A673 (cell line): ENCODE data around the gene MKS1. TPM values are rescaled to one million over a fixed set of nuclear protein-coding genes. Genes with fewer than 3 reads are reported as not detected.

Experiments used
- BruUV-seq: library from RNA; stranded (reverse); fragments of 400-500 nt; replicated peaks from 2 replicates; lab custom pipeline; 2021; lab: Mats Ljungman, UMichigan
- CTCF ChIA-PET: fragments of 300-600 bp; sonication (Branson Sonifier 250); formaldehyde crosslinking; loops from one replicate; lab custom pipeline; 2022; ENCODE audit warnings: antibody characterized with exemption; lab: Charles Lee
- POLR2A ChIA-PET: fragments of 300-600 bp; sonication (Branson Sonifier 250); formaldehyde crosslinking; loops from one replicate; lab custom pipeline; 2022; ENCODE audit warnings: antibody characterized with exemption; ENCODE audit not compliant: low non-redundant PET; lab: Charles Lee
- DNase-seq: peaks from one replicate; pipeline ENCODE4 v3.0.0-alpha.2; 2015; ENCODE audit warnings: low spot score
- H3K27ac ChIP-seq: fragments of 200-600 bp; sonication (generic); 2 replicates; pipeline ENCODE4 v1.5.1; 2016; ENCODE audit warnings: mixed run types, low read depth, mild to moderate bottlenecking, mixed read lengths, antibody characterized with exemption, low read length; ENCODE audit not compliant: poor library complexity, severe bottlenecking
- H3K27me3 ChIP-seq: fragments of 200-600 bp; sonication (generic); replicated peaks from 2 replicates; pipeline ENCODE4 v1.6.1; 2017; ENCODE audit warnings: mixed run types, low read depth, mild to moderate bottlenecking, mixed read lengths, antibody characterized with exemption, low read length; ENCODE audit not compliant: insufficient read depth, poor library complexity
- H3K36me3 ChIP-seq: fragments of 200-600 bp; sonication (generic); 2 replicates; pipeline ENCODE4 v1.6.1; 2016; ENCODE audit warnings: mixed run types, mild to moderate bottlenecking, mixed read lengths, antibody characterized with exemption, low read length; ENCODE audit not compliant: insufficient read depth, poor library complexity, severe bottlenecking
- H3K4me1 ChIP-seq: fragments of 200-600 bp; sonication (generic); 2 replicates; pipeline ENCODE4 v1.6.1; 2017; ENCODE audit warnings: mixed run types, mild to moderate bottlenecking, mixed read lengths, antibody characterized with exemption, low read length; ENCODE audit not compliant: insufficient read depth, poor library complexity, severe bottlenecking
- H3K4me3 ChIP-seq: fragments of 200-600 bp; sonication (generic); 2 replicates; pipeline ENCODE4 v1.5.1; 2016; ENCODE audit warnings: low read depth, mixed run types, mild to moderate bottlenecking, mixed read lengths, low read length; ENCODE audit not compliant: poor library complexity, severe bottlenecking
- H3K9me3 ChIP-seq: fragments of 200-600 bp; sonication (generic); 2 replicates; pipeline ENCODE4 v1.6.1; 2016; ENCODE audit warnings: mixed run types, low read depth, mild to moderate bottlenecking, mixed read lengths, antibody characterized with exemption, low read length; ENCODE audit not compliant: poor library complexity, severe bottlenecking
- EZH2 ChIP-seq: fragments of 200-600 bp; sonication (generic); IDR thresholded peaks from 2 replicates; pipeline ENCODE4 v1.6.1; 2017; ENCODE audit warnings: borderline replicate concordance, low read depth, mild to moderate bottlenecking, mixed read lengths, antibody characterized with exemption, low read length; ENCODE audit not compliant: poor library complexity, severe bottlenecking
- intact Hi-C: fragments of 100-400 bp; cut with micrococcal nuclease; formaldehyde crosslinking; loops from one replicate; pipeline ENCODE4 v1.10.0; 2022; ENCODE audit not compliant: unreplicated experiment
- total RNA-seq: library from RNA; stranded (reverse); gene quantifications from 2 replicates; pipeline ENCODE4 v1.2.3, GENCODE V29; 2021
- TF ChIP-seq, protein P1 (sequence below): fragments of 300-800, 200-600 bp; sonication (generic); conservative IDR thresholded peaks from 2 replicates; pipeline ENCODE4 v1.5.1; 2017; ENCODE audit warnings: low read depth, mild to moderate bottlenecking, antibody characterized with exemption, low read length, moderate library complexity, mixed read lengths

The MKS1 gene
- total RNA-seq, 1 experiment from 2014 or later = 28.1 TPM

- H3K27ac ChIP-seq = no peak overlapping the region
- H3K4me3 ChIP-seq = no peak overlapping the region
- H3K9me3 ChIP-seq = no peaks in the 10 kb centered on the region
- ChIA-PET POLR2A (no interaction called here), CTCF (no interaction called here)
- no peak for DNase-seq
- TF ChIP-seq, protein P1, sequence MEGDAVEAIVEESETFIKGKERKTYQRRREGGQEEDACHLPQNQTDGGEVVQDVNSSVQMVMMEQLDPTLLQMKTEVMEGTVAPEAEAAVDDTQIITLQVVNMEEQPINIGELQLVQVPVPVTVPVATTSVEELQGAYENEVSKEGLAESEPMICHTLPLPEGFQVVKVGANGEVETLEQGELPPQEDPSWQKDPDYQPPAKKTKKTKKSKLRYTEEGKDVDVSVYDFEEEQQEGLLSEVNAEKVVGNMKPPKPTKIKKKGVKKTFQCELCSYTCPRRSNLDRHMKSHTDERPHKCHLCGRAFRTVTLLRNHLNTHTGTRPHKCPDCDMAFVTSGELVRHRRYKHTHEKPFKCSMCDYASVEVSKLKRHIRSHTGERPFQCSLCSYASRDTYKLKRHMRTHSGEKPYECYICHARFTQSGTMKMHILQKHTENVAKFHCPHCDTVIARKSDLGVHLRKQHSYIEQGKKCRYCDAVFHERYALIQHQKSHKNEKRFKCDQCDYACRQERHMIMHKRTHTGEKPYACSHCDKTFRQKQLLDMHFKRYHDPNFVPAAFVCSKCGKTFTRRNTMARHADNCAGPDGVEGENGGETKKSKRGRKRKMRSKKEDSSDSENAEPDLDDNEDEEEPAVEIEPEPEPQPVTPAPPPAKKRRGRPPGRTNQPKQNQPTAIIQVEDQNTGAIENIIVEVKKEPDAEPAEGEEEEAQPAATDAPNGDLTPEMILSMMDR = no peak
- no peak for TF ChIP-seq EZH2
- peaks cover 10% of the 10 kb centered on the region for H3K27me3 ChIP-seq
- H3K4me1 ChIP-seq = peaks cover 5% of the 10 kb centered on the region
- H3K36me3 ChIP-seq = no peaks in the 10 kb centered on the region
- intact Hi-C loops = no loop called here
- BruUV-seq = no TSS peak
These were observed 12.6 kb upstream of the MKS1 start for GRCh38 chr17:58231641-58232040.

- Histone ChIP-seq H3K36me3 (no peaks in the 10 kb centered on the region), H3K4me1 (peaks cover 2% of the 10 kb centered on the region), H3K4me3 (no peak overlapping the region), H3K9me3 (no peaks in the 10 kb centered on the region), H3K27me3 (peaks cover 4% of the 10 kb centered on the region), H3K27ac (no peak overlapping the region)
- intact Hi-C loops = no loop called here
- POLR2A ChIA-PET = no interaction called here
- no TSS peak for BruUV-seq
- CTCF ChIA-PET = interaction anchor here (0.7 kb wide), 1 partner anchor 40 kb away, joined by 3 read pairs; no protein-coding TSS in a partner anchor
- no peak for DNase-seq
- TF ChIP-seq EZH2 = no peak
- TF ChIP-seq, protein P1 = no peak
These were observed 10.8 kb upstream of the MKS1 start for GRCh38 chr17:58229881-58230280.

DNA sequence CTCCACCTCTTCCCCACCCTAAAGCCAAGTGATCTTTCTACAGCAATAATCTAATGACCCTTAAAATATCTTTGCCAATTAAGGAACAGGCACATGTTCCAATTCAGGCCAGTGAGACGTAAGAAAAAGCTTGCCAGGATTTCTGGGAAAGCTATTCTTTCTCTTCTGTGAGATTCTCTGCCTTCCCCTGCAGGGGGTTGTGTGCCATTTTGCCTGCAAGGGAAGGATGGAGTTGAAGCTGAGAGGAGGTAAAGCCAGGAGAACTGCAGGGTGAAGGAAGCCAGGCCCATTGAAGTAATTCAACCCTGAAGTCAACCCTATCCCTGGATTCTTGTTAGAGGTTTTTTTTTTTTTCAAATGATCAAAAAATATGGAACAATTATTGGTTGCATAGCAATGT is 10.3 kb upstream of the MKS1 start:
- ChIA-PET POLR2A (no interaction called here), CTCF (interaction anchor here (0.7 kb wide), 1 partner anchor 40 kb away, joined by 3 read pairs; no protein-coding TSS in a partner anchor)
- Histone ChIP-seq H3K27ac (no peak overlapping the region), H3K4me3 (no peak overlapping the region), H3K4me1 (no peaks in the 10 kb centered on the region), H3K36me3 (no peaks in the 10 kb centered on the region), H3K27me3 (peaks cover 3% of the 10 kb centered on the region), H3K9me3 (no peaks in the 10 kb centered on the region)
- no peak for DNase-seq
- BruUV-seq = no TSS peak
- intact Hi-C loops = no loop called here
- TF ChIP-seq EZH2 = no peak
- TF ChIP-seq, protein P1 = no peak
